MV-4-11 (cell line): Measurements from ENCODE around the gene CLASP1.
"Not testable (repeated sequence)": the region's sequence is repeated elsewhere in the genome, so short reads cannot be mapped to it uniquely, and the experiment has no call there.

Experiments used
- DNase-seq: peaks from one replicate; lab custom pipeline; 2025; lab: John Stamatoyannopoulos, UW

Gene CLASP1

DNA sequence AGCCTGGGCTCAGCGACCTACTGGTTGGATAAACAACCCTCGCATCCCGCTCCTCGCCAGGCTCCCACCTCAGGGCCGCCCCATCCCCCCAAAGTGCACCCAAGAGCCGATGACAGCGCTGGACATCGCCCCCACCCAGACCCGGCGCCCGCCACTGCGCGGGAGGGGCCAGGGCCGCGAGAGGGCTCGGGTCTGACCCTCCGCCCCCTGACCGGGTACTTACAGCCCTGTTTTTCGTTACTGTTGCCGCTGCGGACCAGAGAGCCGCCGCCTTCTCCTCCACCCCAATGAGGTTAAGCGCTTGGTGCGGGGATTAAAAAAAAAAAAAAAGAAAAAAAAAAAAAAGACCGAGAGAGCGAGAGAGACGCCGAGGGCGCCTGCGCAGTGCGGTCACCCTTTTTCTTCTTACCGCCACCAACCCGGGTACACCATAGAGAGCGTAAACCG is at the start of gene CLASP1:
Gene CLASP1 (minus strand): TSS at position 314 of the 447 bp plus-strand sequence. CDS start 43,567 bp downstream, outside the sequence.
- DNase-seq: no peak

DNA sequence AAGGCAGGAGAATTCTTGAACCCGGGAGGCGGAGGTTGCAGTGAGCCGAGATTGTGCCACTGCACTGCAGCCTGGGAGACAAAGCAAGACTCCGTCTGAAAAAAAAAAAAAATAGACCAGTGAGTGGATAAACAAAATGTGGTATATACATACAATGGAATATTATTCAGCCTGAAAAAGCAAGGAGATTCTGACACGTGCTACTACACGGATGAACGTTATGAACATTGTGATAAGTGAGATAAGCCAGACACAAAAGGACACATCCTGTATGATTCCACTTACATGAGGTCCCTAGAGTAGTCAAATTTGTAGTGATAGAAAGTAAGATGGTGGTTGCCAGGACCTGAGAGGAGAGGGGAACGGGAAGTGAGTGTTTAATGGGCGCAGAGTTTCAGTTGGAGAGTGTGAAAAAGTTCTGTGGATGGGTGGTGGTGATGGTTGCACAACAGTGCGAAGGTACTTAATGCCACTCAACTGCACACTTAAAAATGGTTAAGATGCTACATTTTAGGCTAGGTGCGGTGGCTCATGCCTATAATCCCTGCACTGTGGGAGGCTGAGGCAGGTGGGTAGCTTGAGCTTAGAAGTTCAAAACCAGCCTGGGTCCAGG is 49.2 kb upstream of the CLASP1 start:
- peak; percentile 84 for DNase-seq

DNA sequence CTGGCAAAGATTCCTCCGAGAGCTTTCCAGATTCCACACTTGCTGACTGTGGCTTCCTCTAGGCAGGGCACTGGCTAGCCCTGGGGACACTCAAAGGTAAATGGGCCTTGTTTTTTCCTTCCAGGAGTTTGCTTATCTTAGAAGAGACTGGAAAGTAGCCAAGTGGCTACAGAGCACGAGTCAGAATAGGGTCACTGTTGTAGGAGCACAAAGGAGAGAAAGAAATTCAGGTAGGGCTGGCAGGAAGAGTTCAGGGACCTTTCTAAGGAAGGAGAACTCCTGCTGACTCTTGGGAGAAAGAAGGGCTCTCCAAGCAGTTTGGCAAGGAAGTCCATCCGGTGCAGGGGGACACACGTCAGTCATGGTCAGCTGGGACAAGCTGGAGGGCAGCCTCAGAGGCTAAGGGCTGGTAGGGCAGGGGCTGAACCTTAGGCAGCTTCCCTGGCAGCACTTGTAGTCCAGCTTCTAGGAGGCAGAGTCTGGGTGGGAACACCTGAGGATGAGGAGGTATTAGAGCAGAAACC is 47.9 kb upstream of the CLASP1 start:
- no peak for DNase-seq

DNA sequence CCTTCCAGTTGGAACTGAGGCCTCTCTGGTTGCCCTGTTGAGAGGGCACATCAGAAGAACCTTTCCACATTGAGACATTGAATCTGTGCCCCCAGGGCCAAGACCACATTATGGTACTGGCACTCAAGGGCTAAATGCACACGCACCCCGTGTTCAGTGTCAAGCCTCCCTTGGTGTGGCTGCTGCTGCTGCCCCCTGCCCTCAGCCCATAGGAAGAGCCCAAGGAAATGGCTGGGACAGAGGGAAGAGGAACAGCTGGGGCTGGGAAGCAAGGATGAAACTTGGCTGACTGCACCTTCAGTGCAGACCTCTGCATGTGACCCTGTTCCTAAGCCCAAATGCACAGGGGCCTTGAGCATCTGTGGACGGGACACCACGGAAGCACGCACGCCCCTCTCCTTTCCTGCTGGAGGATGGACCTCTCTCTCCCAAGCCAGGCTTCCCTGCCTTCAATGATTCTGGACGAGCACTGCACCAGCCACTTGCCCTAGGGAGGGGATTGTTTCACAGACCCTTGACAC is 47.2 kb upstream of the CLASP1 start:
- no peak for DNase-seq

DNA sequence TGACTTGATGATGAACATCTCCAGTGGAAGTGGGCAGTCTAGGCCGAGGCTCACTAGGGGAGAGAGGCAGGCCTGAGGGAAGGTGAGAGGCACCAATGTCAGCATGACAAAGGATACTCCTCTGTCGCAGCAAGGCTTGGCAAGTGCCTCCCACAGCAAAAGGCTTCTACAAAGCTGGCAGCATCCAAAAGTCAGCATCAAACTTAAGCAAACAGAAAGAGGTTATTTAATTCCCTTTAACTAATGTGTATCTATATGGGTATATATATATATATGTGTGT is 45.8 kb upstream of the CLASP1 start:
- DNase-seq: no peak

DNA sequence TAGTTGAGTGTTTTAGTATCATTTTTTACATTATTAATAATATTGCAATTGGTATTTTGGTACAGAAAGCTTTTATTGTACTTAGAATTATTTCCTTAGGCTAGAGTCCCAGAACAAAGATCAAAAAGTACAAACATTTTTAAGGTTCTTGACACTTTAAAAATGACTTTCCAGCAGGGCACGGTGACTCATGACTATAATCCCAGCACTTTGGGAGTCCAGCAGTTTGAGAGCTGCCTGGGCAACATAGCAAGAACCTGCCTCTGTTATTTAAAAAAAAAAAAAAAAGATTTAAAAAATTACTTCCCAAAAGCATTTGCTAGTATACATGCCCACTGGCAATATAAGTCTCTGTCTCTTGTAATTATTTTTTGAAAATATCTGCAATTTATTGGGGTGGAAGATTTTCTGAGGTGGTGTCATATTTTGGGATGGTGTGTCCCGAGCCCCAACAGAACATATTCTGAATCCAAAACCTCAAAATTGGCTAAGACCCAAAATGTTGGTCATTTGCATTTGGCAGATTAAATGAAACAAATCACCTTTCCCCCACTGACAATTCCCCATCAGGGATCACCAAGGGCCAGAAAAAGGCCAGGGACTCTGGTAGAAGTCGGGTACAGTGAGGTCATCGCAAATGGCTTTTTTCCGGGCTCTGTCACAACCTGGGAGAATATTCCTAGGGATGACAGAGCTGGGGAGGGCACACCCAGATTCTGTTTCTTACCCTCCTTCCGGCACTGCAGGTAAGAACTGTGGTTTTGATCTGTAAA is 45.3 kb upstream of the CLASP1 start:
- peak; percentile 16 for DNase-seq

DNA sequence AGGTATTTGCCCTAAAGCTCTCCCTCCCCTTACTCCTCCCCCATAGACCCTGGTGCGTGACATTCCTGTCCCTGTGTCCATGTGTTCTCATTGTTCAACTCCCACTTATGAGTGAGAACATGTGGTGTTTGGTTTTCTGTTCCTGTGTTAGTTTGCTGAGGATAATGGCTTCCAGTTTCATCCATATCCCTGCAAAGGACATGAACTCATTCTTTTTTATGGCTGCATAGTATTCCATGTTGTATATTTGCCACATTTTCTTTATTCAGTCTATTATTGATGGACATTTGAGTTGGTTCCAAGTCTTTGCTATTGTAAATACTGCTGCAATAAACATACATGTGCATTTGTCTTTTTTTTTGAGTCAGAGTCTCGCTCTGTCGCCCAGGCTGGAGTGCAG is 41.3 kb upstream of the CLASP1 start:
- not testable (repeated sequence) for DNase-seq

DNA sequence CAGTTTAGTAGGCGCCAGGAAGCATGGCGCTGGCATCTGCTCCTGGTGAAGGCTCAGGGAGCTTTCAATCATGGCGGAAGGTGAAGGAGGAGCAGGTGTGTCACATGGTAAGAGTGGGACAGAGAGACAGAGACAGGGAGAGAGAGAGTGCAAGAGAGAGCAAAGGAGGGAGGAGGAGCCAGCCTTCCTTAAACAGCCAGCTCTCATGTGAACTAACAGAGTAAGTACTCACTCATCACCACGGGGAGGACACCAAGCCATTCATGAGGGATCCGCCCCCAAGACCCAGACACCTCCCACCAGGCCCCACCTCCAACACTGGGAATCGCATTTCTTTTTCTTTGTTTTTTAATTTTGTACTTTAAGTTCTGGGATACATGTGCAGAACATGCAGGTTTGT is 40.8 kb upstream of the CLASP1 start:
- DNase-seq: no peak

DNA sequence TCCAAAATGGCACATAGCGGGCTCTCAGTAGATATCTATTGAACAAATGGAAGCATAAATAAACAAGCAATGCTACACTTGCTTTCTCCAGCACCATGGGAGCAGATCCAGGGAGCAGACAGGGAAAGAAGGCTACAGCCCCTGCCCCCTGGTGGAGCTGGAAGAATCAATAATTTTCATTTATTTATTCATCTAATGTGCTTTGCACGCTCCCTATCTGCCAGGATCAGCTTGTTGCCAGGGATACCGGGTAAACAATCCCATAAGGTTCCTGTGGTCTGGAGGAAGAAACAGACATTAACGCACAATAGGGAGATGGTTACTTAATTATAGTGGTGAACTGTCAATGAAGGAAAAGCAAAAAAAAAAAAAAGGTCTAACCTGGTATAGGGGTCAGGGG is 40.1 kb upstream of the CLASP1 start:
- DNase-seq: no peak

DNA sequence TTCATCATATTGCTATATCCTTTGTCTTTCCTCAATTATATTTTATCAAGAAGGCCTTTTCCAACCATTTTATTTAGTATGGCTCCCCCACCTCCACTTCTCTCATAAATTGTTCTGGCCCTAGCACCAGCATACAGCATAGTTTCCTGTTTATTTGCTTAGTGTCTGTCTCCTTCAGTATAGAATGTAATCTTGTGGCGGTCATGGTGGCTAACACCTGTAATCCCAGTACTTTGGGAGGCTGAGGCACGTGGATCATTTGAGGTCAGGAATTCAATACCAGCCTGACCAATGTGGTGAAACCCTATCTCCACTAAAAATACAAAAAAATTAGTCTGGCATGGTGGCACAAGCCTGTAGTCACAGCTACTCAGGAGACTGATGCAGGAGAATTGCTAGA is 39.6 kb upstream of the CLASP1 start:
- no peak for DNase-seq

DNA sequence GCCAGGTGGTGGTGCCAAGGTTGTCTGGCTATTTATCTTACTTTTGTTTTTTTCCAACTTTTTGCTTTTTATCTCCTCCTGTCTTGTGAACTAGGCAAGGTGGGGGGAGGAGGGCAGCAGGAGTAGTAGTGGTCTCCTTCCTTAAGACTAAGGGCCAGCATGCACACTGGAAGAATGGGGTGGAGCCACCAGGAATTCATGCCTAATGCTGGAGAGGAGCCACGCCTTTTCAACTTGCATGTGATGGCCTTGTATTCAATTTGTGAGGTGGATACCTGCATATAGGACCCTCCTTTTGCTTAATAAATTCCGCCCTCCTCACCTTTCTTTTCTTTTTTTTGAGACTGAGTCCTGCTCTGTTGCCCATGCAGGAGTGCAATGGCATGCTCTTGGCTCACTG is 37.6 kb upstream of the CLASP1 start:
- DNase-seq: no peak

DNA sequence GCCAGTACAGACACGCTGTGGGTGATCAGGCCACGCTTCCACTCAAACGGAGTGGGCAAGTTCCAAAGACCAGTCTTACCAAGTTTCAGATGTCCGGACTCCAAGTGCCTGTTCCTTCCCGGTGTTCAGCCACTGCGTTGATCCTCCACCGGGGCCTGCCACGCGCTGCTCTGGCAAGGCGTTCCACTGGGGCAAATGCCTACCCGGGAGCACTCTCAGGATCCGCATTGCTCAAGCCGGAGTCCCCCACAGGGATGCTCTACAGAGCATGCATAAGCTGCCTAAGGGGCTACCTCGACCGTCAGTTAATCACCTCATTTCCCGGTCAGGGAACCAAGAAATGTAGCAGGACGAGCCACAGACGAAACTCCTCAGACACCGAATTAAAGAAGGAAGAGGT is 37.0 kb upstream of the CLASP1 start:
- DNase-seq: no peak

DNA sequence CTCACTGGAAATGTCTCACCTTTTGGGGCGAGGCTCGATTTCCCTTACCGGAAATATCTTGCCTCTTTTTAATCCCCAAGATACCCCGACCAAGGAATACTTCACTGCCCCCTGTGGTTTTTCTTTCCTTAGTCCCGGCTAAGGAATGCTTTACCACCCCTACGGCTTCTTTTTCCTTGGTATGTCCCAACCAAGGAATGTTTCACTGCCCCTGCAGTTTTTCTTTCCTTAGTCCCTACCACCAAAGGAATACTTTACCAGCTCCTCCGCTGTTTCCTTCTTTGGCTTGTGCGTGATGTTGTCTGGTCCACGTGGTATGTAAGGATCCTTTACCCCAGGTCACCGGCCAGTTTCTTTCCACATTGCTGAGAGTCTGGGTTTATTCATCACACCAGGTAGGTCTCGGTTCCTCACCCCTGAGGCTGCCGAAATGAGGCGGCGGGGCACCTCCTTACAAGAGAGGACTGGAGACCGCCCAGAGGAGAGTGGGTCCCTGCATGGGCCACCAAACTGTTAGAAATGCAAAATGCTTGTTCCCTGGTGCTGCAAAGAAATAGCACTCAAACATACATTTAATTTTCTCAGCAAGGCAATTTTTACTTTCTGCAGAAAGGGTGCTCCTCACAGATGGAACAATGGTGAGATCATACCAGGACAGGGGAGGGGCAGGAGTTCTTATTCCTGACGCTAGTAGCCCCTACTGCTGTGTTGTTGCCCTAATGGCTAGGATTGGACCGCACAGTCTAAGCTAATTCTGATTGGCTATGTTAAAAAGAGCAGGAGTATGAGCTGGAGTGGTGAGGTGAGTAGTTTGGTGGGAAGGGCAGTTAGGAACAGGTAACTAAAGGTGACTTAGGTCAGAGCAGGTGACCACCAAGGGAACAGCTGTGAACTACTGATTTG is 33.4 kb upstream of the CLASP1 start:
- DNase-seq: no peak

DNA sequence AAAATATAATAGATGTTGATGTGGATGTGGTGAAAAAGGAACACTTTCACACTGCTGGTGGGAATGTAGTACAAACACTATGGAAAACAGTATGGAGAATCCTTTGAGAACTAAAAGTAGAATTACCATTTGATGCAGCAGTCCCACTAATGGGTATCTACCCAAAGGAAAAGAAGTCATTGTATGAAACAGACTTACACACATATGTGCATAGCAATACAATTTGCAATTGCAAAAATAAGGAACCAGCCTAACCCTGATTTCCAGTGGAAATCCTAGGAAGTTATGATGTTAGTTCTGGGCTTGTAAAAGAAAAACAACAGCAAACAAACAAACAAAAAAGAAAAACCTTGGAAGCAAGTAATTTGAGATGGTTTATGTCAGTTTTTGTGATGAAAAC is 28.6 kb upstream of the CLASP1 start:
- no peak for DNase-seq

DNA sequence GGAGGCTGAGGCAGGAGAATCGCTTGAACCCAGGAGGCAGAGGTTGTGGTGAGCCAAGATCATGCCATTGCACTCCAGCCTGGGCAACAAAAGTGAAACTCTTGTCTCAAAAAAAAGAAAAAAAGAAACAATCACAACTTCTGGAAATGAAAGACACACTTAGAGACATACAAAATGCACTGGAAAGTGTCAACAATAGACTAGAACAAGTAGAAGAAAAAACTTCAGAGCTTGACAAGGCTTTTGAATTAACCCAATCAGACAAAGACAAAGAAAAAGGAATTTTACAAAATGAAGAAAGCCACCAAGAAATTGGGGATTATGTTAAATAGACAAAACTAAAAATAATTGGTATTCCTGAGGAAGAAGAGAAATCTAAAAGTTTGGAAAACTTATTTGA is 22.4 kb upstream of the CLASP1 start:
- not testable (repeated sequence) for DNase-seq

DNA sequence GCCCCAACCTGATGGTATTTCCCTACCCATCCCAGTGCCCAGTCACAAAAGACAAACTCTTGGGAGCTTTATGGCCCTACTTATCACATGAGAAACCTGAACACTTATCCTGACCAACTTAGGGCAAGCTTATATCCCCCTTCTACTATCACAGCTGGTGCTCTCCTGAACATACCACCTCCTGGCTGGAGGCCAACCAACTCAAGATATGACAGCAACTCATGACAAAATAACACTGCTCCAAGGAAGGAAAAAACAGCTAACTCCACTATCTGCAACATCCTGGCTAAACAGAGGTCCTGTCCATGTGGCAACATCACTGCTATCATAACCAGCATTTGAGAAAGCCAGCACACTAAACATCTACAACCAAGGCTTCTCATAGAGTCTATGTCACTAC is 20.9 kb upstream of the CLASP1 start:
- no peak for DNase-seq

DNA sequence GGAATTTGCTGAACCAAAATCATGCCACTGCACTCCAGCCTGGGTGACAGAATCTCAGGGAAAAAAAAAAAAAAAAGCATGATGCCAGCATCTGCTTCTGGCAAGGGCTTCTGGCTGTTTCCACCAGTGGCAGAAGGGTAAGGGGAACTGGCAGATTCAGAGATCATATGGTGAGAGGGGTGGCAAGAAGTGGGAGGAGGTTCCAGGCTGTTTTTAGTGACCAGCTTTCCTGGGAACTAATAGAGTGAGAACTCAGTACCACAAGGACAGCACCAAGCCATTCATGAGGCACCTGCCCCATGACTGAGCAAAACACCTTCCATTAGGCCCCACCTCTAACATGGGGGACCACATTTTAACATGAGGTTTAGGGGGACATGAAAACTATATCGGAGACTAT is 18.4 kb upstream of the CLASP1 start:
- no peak for DNase-seq

DNA sequence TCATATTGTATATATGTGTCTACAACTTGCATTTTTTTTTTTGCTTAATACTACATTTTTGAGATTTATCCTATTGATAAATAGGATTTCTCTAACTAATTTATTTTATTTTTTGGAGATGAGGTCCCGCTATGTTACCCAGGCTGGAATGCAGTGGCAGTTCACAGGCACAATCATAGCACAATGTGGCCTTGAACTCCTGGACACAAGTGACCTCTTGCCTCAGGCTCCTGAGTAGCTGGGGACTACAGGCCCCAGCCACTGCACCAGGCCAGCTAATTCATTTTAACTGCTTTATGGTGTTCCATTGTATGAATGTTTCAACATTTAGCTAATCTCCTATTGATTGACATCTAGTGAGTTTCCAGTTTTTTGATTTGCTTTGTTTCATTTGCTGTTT is 16.8 kb upstream of the CLASP1 start:
- DNase-seq: no peak

DNA sequence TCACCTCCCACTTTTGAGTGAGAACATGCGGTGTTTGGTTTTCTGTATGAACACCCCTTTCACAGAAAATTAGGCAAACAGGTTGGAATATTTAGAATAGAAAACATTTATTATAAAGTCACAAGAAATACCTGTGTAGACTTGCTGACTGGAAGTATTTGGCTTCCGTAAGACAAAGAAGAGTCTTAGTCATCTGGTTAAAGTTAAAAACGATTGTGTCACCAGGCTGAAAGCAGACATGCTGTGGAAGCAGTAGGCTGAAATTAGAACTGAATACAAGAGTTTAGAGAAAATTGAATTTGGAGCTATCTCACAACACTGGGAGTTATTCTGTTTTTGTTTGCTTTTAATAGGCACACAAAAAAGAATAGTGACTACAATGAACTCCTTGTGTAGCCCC is 16.2 kb upstream of the CLASP1 start:
- DNase-seq: no peak

DNA sequence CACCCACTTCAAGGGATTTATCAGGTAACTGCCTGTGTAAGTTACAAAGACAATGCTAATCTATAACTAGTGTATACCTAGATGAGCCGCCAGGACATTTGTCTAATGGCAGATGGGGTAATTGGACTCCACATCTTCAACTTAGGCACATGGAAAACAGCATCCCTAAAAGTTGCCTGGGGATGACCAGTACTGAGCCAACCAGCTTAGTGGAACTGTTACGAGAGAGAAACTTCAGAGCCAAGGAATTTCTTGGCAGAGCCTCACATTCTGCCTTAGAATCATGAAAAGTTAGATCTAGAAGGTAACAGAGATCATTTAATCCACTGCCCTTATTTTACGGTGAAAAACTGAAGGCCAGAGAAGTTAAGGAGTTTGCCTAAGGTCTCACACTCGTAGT is 15.5 kb upstream of the CLASP1 start:
- DNase-seq: no peak

DNA sequence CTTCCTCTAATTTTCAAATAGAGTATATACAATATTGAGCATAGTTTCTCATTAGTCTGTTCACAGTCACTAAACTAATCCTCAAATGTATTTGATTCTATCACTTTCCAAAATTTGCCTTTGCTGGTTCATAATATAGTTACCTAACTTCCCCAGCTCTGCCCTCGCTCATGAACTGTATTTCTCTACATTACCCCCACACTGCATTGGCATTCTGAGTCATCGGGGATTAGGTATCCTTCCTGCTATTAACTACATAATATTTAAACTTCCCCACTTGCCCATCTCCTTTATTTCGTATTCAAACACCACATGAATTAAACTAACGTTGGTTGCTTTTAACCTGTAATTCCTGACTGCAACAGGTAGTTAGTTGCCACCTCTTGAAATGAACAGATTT is 14.8 kb upstream of the CLASP1 start:
- peak; percentile 57 for DNase-seq

DNA sequence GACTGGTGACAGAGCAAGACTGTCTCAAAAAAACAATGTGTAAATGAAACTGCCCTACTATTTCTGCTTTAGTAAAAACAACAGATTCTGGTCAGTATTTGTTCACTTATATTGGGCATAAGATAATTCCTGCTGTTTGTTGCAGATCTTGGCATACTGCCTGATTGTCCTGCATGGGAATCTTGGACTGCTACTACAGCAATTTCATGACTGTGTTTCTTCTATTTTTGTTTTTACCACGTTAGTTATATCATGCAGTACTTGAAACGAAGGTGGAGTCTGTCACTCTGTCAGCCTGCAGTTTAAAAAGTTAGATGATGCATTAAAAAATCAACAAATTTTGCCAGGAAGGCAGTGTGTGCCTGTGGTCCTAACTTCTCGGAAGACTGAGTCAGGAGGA is 14.2 kb upstream of the CLASP1 start:
- DNase-seq: no peak

DNA sequence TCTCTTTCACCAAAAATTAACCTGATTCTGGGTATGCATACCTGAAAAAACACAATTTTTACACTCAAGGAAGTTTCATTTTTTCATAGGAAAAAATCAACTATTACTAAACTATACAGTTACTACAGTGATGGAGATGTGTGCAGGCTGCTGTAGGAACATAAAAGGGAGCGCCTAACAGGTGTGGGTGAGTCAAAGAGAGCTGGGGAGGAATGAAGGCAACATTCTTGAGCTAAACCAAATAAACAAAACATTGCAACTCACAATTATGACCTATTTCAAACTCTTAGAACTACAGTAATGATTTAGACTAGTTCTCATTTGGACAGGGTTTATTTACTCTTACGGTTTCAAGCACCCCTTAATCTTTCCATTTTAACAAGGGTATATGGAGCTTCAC is 13.4 kb upstream of the CLASP1 start:
- DNase-seq: no peak
